SH-SY5Y (cell line): ENCODE measurements around the gene COX8A.

ENCODE experiments used
- GATA2 ChIP-seq: IDR thresholded peaks from 2 replicates; pipeline ENCODE4 v1.6.1; 2011; ENCODE audit warnings: mild to moderate bottlenecking, low read depth, low read length
- GATA3 ChIP-seq: IDR thresholded peaks from 2 replicates; pipeline ENCODE4 v1.6.1; 2011; ENCODE audit warnings: low read depth, mild to moderate bottlenecking, low read length, moderate library complexity

GRCh38 chr11:64004590-64004984 lies 30.2 kb downstream of the COX8A start:
- no peak for TF ChIP-seq GATA2
- no peak for TF ChIP-seq GATA3
